ENCODE results near the gene SLC36A3. TPM values are rescaled to one million over a fixed set of nuclear protein-coding genes. Genes with fewer than 3 reads are reported as not detected.

Gene SLC36A3
- total and polyA plus RNA-seq, 2 of the 8 experiments (the other 6 are each of a cell fraction or from before 2014, with no cell fraction given): not detected

DNA sequence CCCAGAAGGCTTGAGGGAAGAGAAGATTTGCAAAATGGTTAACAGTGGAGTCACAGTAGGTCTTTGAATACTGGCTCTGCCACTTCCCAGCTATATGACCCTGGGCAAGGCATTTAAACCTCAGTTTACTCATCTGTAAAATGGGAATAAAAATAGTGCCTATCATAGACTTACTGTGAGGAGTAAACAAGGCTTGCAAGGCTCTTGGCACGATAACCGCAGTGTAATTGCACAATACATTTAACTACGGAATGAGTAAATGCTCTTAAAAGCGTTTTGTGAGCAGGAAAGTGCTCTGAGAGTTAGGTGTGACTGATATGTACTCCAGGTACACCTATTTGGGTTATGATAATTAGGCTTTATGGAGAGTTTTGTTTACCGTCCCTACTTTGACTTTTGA, 8.4 kb downstream of the SLC36A3 start:
- Histone ChIP-seq H3K23ac (ENCODE audit: insufficient read length) (no peak overlapping the region), H3K56ac (replicated peaks; ENCODE audit: insufficient read length, low read depth, low read length) (no peak overlapping the region), H2BK20ac (ENCODE audit: low read length) (no peak overlapping the region), H3K36me3 (ENCODE audit: control insufficient read depth in 2 of 4, insufficient read depth in 4 of 4, low read length in 3 of 4) (no peaks in the 10 kb centered on the region), H4K8ac (ENCODE audit: extremely low read depth, insufficient read depth, low read length) (no peak overlapping the region), H3K18ac (ENCODE audit: extremely low read depth, low read length) (no peak overlapping the region), H2BK5ac (ENCODE audit: low read depth, low read length) (no peak overlapping the region), H3K4me1 (replicated peaks in 1 of 4; ENCODE audit: control insufficient read depth in 3 of 4, insufficient read depth in 4 of 4, low read length in 3 of 4) (peaks cover 0 to 3% (median 0%) of the 10 kb centered on the region in 4 experiments; a peak in 2 of 7 replicates), H4K91ac (replicated peaks; ENCODE audit: insufficient read length, low read length) (no peak overlapping the region), H2BK15ac (ENCODE audit: low read length) (no peak overlapping the region), H3K4ac (replicated peaks; ENCODE audit: insufficient read length, low read depth, low read length) (no peak overlapping the region), H2BK12ac (ENCODE audit: low read depth, low read length) (no peak overlapping the region), H2BK120ac (replicated peaks; ENCODE audit: low read depth, low read length) (no peak overlapping the region), H3K9me3 (ENCODE audit: insufficient read depth in 2 of 2, low read depth in 1 of 2, low read length in 1 of 2) (no peaks in the 10 kb centered on the region), H3K27me3 (replicated peaks in 1 of 4; ENCODE audit: control insufficient read depth in 3 of 4, extremely low read depth in 1 of 4, insufficient read depth in 3 of 4, low read length in 3 of 4) (no peaks in the 10 kb centered on the region), H4K5ac (ENCODE audit: insufficient read length, low read depth, low read length) (no peak overlapping the region), H2AK5ac (ENCODE audit: low read depth, low read length) (no peak overlapping the region), H3K14ac (ENCODE audit: insufficient read length) (no peak overlapping the region), H3K4me2 (ENCODE audit: insufficient read depth in 1 of 2, low read depth in 2 of 2, low read length in 2 of 2) (no peak overlapping the region), H3K79me2 (ENCODE audit: control insufficient read depth in 1 of 2, insufficient read depth in 2 of 2, low read length in 2 of 2) (no peaks in the 10 kb centered on the region), H3K9ac (replicated peaks in 1 of 4; ENCODE audit: extremely low read depth in 1 of 4, low read depth in 3 of 4, low read length in 3 of 4) (no peak overlapping the region), H3K79me1 (ENCODE audit: low read depth, low read length) (no peaks in the 10 kb centered on the region), H4K20me1 (replicated peaks in 1 of 2; ENCODE audit: control insufficient read depth in 1 of 2, insufficient read depth in 2 of 2, low read length in 2 of 2) (no peaks in the 10 kb centered on the region), H2AFZ (ENCODE audit: low read length) (no peak overlapping the region), H3K23me2 (ENCODE audit: low read depth, low read length) (no peaks in the 10 kb centered on the region), H3K4me3 (ENCODE audit: extremely low read depth in 1 of 4, insufficient read depth in 2 of 4, low read depth in 3 of 4, low read length in 4 of 4) (no peak overlapping the region), H3K27ac (ENCODE audit: low read depth, low read length) (no peak overlapping the region)
- FAIRE-seq (no peak), DNase-seq (ENCODE audit: low read depth in 1 of 2, low spot score in 2 of 2) (no peak)
- ChIA-PET POLR2A (ENCODE audit: partially characterized antibody) (interaction anchor here (0.6 to 1.4 kb wide), 2 partner anchors 42 to 323 kb away, joined by 3 read pairs; partner anchors contain the start of gene GM2A), CTCF (ENCODE audit: partially characterized antibody) (interaction anchor here (0.6 to 2.5 kb wide), 2 partner anchors 21 to 72 kb away, joined by 4 to 11 read pairs; no protein-coding TSS in a partner anchor)
- 92% methylated on average over 5 of the region's 5 CpGs; no CpG with 5 or more reads in 1 of the 2 experiments for WGBS, 2 experiments (ENCODE audit: extremely low coverage in 1 of 2, insufficient coverage in 1 of 2, insufficient read length in 1 of 2, insufficient replicate concordance in 2 of 2, low coverage in 1 of 2, low lambda C conversion rate in 2 of 2, missing lambda C conversion rate in 1 of 2)
- TF ChIP-seq KDM4A (IDR thresholded peaks at IDR 0.05; ENCODE audit: low read depth, low read length, severe bottlenecking): no peak
- TF ChIP-seq KDM1A (IDR thresholded peaks at IDR 0.05; ENCODE audit: borderline replicate concordance, low read length): 0 out of 2 replicates have a peak, but pooled peaks have one; percentile 37

Measured in H1 (cell line).